Activated T-helper 1 cell treated with anti-CD3 and anti-CD28 coated beads, Interleukin-12 subunit alpha, Interleukin-12 subunit beta, Interleukin-2, Interleukin-4 antibody, amounts not matched to agents 30 ng/mL and 10 ng/mL and 1 ng/mL, durations not matched to agents 14 hours and 24 hours and 36 hours (primary cell): ENCODE results near the gene TRH. TPM values are rescaled to one million over a fixed set of nuclear protein-coding genes. Genes with fewer than 3 reads are reported as not detected.

Source experiments
- DNase-seq: peaks from one replicate; pipeline ENCODE4 v3.0.0; 2021; ENCODE audit warnings: low spot score
- H3K27ac Mint-ChIP-seq: one replicate; pipeline ENCODE4 v1.8.0; 2021; ENCODE audit warnings: mild to moderate bottlenecking, mixed read lengths
- H3K27me3 Mint-ChIP-seq: one replicate; pipeline ENCODE4 v1.8.0; 2022; ENCODE audit warnings: mild to moderate bottlenecking, moderate library complexity, mixed read lengths; ENCODE audit not compliant: insufficient read depth
- H3K36me3 Mint-ChIP-seq: one replicate; pipeline ENCODE4 v1.8.0; 2021; ENCODE audit warnings: low read depth, mixed read lengths
- H3K4me1 Mint-ChIP-seq: one replicate; pipeline ENCODE4 v1.8.0; 2021; ENCODE audit warnings: low read depth, mixed read lengths
- H3K4me3 Mint-ChIP-seq: one replicate; pipeline ENCODE4 v1.8.0; 2021; ENCODE audit warnings: mild to moderate bottlenecking, moderate library complexity, mixed read lengths
- H3K9me3 Mint-ChIP-seq: one replicate; pipeline ENCODE4 v1.8.0; 2021; ENCODE audit warnings: mixed read lengths
- intact Hi-C: fragments of 100-400 bp; cut with micrococcal nuclease; formaldehyde crosslinking; loops from one replicate; pipeline ENCODE4 v1.15.1; 2024
- total RNA-seq: library from RNA; stranded (reverse); gene quantifications from 2 replicates; pipeline ENCODE4 v1.2.3, GENCODE V29; 2022

Gene TRH
- total RNA-seq, 1 donor from 2014 or later: not detected

- Mint-ChIP-seq H3K27ac (no peak overlapping the region), H3K4me1 (peaks cover 5% of the 10 kb centered on the region), H3K9me3 (no peaks in the 10 kb centered on the region), H3K36me3 (no peaks in the 10 kb centered on the region), H3K27me3 (peaks cover 48% of the 10 kb centered on the region), H3K4me3 (no peak overlapping the region)
- no peak for DNase-seq
- intact Hi-C loops: no loop called here
Measured at GRCh38 chr3:129971351-129972052, 3.0 kb upstream of the TRH start.

- peaks cover 49% of the 10 kb centered on the region for H3K27me3 Mint-ChIP-seq
- no peak overlapping the region for H3K27ac Mint-ChIP-seq
- no peaks in the 10 kb centered on the region for H3K36me3 Mint-ChIP-seq
- no peak overlapping the region for H3K4me3 Mint-ChIP-seq
- intact Hi-C loops: no loop called here
- no peak for DNase-seq
- H3K4me1 Mint-ChIP-seq: peaks cover 5% of the 10 kb centered on the region
- H3K9me3 Mint-ChIP-seq: no peaks in the 10 kb centered on the region
Measured at GRCh38 chr3:129972301-129972700, 2.2 kb upstream of the TRH start.

GRCh38 chr3:129973853-129974563 lies 512 bp upstream of the TRH start:
- Mint-ChIP-seq H3K27ac (no peak overlapping the region), H3K36me3 (no peaks in the 10 kb centered on the region), H3K4me1 (peaks cover 5% of the 10 kb centered on the region), H3K4me3 (no peak overlapping the region), H3K9me3 (no peaks in the 10 kb centered on the region), H3K27me3 (peaks cover 58% of the 10 kb centered on the region)
- DNase-seq: no peak
- intact Hi-C loops: no loop called here

- Mint-ChIP-seq H3K4me1 (peaks cover 5% of the 10 kb centered on the region), H3K9me3 (no peaks in the 10 kb centered on the region), H3K27me3 (peaks cover 61% of the 10 kb centered on the region), H3K36me3 (no peaks in the 10 kb centered on the region), H3K4me3 (no peak overlapping the region), H3K27ac (no peak overlapping the region)
- DNase-seq: no peak
- intact Hi-C loops: no loop called here
Measured at GRCh38 chr3:129974833-129975704, 549 bp downstream of the TRH start.

- Mint-ChIP-seq H3K4me1 (peaks cover 5% of the 10 kb centered on the region), H3K4me3 (no peak overlapping the region), H3K36me3 (no peaks in the 10 kb centered on the region), H3K27me3 (peaks cover 61% of the 10 kb centered on the region), H3K9me3 (no peaks in the 10 kb centered on the region), H3K27ac (no peak overlapping the region)
- intact Hi-C loops: no loop called here
- DNase-seq: no peak
Measured at GRCh38 chr3:129975705-129976048, 1.2 kb downstream of the TRH start.

- Mint-ChIP-seq H3K36me3 (no peaks in the 10 kb centered on the region), H3K4me3 (no peak overlapping the region), H3K9me3 (no peaks in the 10 kb centered on the region), H3K27ac (no peak overlapping the region), H3K27me3 (peaks cover 58% of the 10 kb centered on the region), H3K4me1 (peaks cover 5% of the 10 kb centered on the region)
- DNase-seq: no peak
- intact Hi-C loops: no loop called here
Measured at GRCh38 chr3:129976286-129976685, 1.8 kb downstream of the TRH start.

- H3K4me3 Mint-ChIP-seq: no peak overlapping the region
- intact Hi-C loops: no loop called here
- H3K27ac Mint-ChIP-seq: no peak overlapping the region
- H3K27me3 Mint-ChIP-seq: peaks cover 48% of the 10 kb centered on the region
- peaks cover 5% of the 10 kb centered on the region for H3K4me1 Mint-ChIP-seq
- H3K36me3 Mint-ChIP-seq: no peaks in the 10 kb centered on the region
- H3K9me3 Mint-ChIP-seq: no peaks in the 10 kb centered on the region
- no peak for DNase-seq
Measured at GRCh38 chr3:129978123-129978522, 3.6 kb downstream of the TRH start.

GRCh38 chr3:129979905-129980304 lies 5.4 kb downstream of the TRH start:
- no peak for DNase-seq
- H3K27me3 Mint-ChIP-seq: peaks cover 33% of the 10 kb centered on the region
- intact Hi-C loops: no loop called here

GRCh38 chr3:129983561-129983960 lies 9.0 kb downstream of the TRH start:
- H3K4me1 Mint-ChIP-seq: no peaks in the 10 kb centered on the region
- DNase-seq: no peak
- H3K36me3 Mint-ChIP-seq: no peaks in the 10 kb centered on the region

More at GRCh38 chr3:129979905-129980304, 5.4 kb downstream of the TRH start:
- Mint-ChIP-seq H3K36me3 (no peaks in the 10 kb centered on the region), H3K4me3 (no peak overlapping the region), H3K27ac (no peak overlapping the region), H3K4me1 (peaks cover 5% of the 10 kb centered on the region), H3K9me3 (no peaks in the 10 kb centered on the region)

GRCh38 chr3:129984125-129984524 lies 9.6 kb downstream of the TRH start:
- Mint-ChIP-seq H3K4me1 (no peaks in the 10 kb centered on the region), H3K27ac (no peak overlapping the region), H3K9me3 (no peaks in the 10 kb centered on the region), H3K4me3 (no peak overlapping the region), H3K27me3 (peaks cover 8% of the 10 kb centered on the region), H3K36me3 (no peaks in the 10 kb centered on the region)
- intact Hi-C loops: no loop called here
- DNase-seq: no peak

More at GRCh38 chr3:129983561-129983960, 9.0 kb downstream of the TRH start:
- no peak overlapping the region for H3K27ac Mint-ChIP-seq
- intact Hi-C loops: no loop called here
- no peaks in the 10 kb centered on the region for H3K9me3 Mint-ChIP-seq
- peaks cover 8% of the 10 kb centered on the region for H3K27me3 Mint-ChIP-seq
- H3K4me3 Mint-ChIP-seq: no peak overlapping the region

- intact Hi-C loops: no loop called here
Measured at GRCh38 chr3:129985113-129985512, 10.6 kb downstream of the TRH start.

GRCh38 chr3:129988429-129988828 lies 13.9 kb downstream of the TRH start:
- intact Hi-C loops: no loop called here

More at GRCh38 chr3:129985113-129985512, 10.6 kb downstream of the TRH start:
- DNase-seq: no peak
- Mint-ChIP-seq H3K27me3 (peaks cover 2% of the 10 kb centered on the region), H3K27ac (no peak overlapping the region), H3K9me3 (no peaks in the 10 kb centered on the region), H3K36me3 (no peaks in the 10 kb centered on the region), H3K4me3 (no peak overlapping the region), H3K4me1 (no peaks in the 10 kb centered on the region)

GRCh38 chr3:129989414-129989813 lies 14.9 kb downstream of the TRH start:
- Mint-ChIP-seq H3K36me3 (no peaks in the 10 kb centered on the region), H3K9me3 (no peaks in the 10 kb centered on the region), H3K4me1 (no peaks in the 10 kb centered on the region), H3K27ac (no peak overlapping the region), H3K27me3 (peaks cover 10% of the 10 kb centered on the region), H3K4me3 (no peak overlapping the region)
- no peak for DNase-seq
- intact Hi-C loops: no loop called here

More at GRCh38 chr3:129988429-129988828, 13.9 kb downstream of the TRH start:
- Mint-ChIP-seq H3K4me1 (no peaks in the 10 kb centered on the region), H3K27me3 (peaks cover 7% of the 10 kb centered on the region), H3K9me3 (no peaks in the 10 kb centered on the region), H3K36me3 (no peaks in the 10 kb centered on the region), H3K4me3 (no peak overlapping the region), H3K27ac (no peak overlapping the region)
- DNase-seq: no peak
